Suppressor macrophage treated with lipopolysaccharide for 1 hour (primary cell): Measurements from ENCODE around the gene PKM.

ENCODE experiments used
- DNase-seq, 3 donors: peaks; one replicate each; pipeline ENCODE4 v3.0.0-alpha.2; 2020 to 2022

PKM gene

GRCh38 chr15:72199721-72200212, 31.2 kb downstream of the PKM start:
- peak; percentile 67 to 76 (median 74) for DNase-seq

- DNase-seq: no peak
Measured at GRCh38 chr15:72199205-72199515, 31.8 kb downstream of the PKM start.

DNA sequence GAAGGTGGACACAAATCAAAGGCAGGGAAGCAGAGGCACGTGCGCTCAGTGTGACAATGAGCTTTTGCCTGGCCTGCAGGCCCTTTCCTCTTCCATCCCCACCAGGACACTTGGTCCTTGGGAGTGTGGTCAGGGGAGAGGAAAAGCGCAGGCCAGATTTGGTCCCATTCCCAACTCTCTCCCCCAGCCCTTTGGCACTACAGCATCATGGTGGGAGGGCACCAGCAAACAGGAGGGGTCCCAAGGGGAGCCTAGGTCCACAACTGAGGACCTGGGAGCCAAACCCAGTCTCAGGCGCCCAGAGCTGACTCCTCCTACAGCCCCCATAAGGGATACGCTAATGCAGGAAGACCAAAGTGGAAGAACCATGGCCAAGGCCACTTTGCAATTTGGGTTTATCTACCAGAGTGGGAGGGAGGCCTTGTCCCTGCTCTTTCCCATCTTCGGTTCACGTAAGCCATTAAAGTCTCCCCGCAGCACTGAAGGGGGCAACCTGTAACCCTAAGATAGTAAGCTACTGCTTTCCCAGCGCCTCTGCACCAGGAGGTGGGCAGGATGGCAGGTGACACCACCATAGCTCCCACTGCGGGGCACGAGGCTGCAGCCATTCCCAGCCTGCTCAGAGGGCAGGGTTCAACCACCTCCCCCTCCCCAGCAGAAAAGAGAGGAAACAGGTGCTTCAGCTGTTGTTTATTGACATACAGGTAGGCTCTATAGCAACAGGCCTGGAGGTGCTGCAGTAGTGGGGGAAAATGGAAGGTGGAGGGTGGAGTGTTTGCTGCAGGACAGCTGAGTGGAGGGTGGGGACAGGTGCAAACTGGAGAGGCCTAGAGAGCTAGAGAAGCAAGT, 32.4 kb downstream of the PKM start:
- no peak for DNase-seq

GRCh38 chr15:72197460-72198355, 33.3 kb downstream of the PKM start, which contains the start of gene GRAMD2A:
GRAMD2A (minus strand) TSS chr15:72197787.
- peak in 2 of 3 donors; percentile 39 to 64 for DNase-seq

- peak in 1 of 3 donors; percentile 20 for DNase-seq
Measured at GRCh38 chr15:72197041-72197459, 33.9 kb downstream of the PKM start.

- DNase-seq: no peak
Measured at GRCh38 chr15:72196409-72197040, 34.5 kb downstream of the PKM start.

GRCh38 chr15:72195101-72195511, 35.9 kb downstream of the PKM start:
- DNase-seq: peak; percentile 88 to 93 (median 92)

DNA sequence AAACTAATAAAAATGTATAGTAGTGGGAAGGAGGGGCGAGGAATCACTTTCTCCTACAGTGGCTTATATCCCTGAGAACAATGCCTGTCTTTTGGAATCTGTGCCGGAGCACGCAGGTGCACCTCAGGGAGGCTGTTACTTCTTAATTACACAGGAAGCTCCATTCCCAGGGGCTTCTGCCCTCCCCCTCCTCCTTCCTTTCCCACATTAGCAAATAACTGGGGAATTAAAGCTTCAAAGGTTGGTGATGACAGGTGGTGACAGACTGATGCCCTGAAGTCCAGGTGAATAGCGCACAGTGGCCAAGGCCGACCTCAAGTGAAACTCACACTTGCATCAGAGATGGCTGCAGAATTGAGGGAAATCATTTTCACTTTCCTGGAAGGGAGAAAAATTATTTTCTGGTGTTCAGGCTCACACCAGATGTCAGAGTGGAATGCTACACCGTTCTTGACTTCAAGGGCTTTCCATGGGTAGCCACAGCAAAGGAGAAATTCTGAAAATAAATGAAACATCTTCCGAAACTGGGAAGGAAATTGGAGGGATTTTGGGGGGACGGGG, 37.1 kb downstream of the PKM start:
- no peak for DNase-seq

- DNase-seq: no peak
Measured at GRCh38 chr15:72192416-72192815, 38.6 kb downstream of the PKM start.

- no peak for DNase-seq
Measured at GRCh38 chr15:72189250-72189902, 41.6 kb downstream of the PKM start.

- DNase-seq: no peak
Measured at GRCh38 chr15:72184165-72184811, 46.7 kb downstream of the PKM start.

- no peak for DNase-seq
Measured at GRCh38 chr15:72183781-72184164, 47.2 kb downstream of the PKM start.

DNA sequence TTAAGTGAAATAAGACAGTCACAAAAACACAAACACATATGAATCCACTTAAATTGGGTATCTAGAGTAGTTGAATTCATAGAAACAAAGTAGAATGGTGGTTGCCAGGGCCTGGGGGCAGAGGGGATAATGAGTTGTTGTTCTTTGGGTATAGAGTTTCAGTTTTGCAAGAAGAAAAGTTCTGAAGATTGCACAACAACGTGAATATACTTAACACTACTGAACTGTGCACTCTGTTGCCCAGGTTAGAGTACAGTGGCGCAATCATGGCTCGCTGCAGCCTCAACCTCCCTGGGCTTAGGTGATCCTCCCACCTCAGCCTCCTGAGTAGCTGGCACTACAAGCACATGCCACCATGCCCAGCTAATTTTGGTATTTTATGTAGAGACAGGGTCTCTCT, 48.3 kb downstream of the PKM start:
- no peak for DNase-seq

DNA sequence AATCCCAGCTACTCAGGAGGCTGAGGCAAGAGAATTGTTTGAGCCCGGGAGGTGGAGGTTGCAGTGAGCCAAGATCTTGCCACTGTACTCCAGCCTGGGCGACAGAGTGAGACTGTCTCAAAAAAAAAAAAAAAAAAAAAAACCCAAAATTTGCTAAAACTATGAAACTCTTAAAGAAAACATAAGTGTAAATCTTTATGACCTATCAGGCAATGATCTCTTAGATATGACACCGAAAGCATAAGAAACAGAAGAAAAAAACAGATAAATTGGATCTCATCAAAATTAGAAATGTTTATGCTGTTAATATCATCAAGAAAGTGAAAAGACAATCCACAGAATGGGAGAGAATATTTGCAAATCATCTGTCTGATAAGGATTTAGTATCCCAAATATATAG, 48.7 kb downstream of the PKM start:
- no peak for DNase-seq

DNA sequence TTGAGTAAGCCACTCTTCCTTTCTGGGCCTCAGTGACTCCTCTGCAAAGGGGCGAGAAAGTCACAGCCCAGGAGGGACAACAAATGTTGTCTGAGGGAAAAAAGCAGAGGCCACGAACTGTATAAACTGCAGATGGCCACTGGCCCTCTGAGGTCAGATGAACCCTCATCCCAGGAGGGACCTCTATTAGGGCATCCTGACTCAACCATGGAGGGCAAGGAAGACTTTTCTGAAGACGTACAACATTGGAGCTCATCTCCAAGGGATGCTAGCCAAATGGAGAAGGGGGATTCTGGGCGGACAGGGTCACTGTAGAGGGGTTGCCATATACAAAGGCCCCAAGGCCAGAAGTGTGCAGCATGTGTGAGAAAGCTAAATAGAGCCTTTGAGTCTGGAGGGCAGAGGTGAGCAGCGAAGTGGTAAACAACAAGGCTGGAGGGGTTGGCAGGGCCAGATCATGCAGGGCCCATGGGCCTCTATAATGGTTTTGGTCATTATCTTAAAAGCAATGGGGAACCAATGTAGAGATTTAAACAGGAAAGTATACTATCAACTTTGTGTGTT, 50.1 kb downstream of the PKM start:
- no peak for DNase-seq

- DNase-seq: no peak
Measured at GRCh38 chr15:72179950-72180581, 50.9 kb downstream of the PKM start.

DNA sequence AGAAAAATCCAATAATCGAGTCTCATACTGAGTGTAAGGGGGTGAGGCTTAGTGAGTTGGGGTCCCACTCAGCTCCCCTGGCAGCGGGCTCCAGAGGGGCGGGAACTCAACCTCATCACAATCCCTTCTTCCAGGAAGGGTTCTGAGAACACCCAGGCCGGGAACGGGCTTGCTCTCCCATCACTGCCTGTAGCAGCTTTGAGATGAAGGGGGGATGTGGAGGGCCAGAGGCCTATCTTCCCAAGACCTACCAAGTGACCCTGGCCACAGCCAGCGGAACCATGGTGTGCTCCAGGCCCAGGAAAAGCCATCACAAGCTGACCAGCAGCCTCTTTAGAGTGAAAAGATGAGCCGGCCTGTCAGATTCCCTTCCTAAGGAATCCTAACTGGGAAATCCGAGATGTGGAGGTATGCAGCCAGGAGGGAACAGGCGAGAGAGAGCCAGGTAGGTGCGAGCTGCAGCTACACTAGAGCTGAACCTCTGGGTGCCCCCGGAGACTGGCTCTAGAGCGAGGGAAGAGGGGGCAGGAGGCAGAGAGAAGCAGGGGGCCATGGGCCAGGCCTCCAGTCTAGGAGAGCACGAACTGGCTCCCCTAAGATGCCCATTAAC, 51.9 kb downstream of the PKM start:
- no peak for DNase-seq

DNA sequence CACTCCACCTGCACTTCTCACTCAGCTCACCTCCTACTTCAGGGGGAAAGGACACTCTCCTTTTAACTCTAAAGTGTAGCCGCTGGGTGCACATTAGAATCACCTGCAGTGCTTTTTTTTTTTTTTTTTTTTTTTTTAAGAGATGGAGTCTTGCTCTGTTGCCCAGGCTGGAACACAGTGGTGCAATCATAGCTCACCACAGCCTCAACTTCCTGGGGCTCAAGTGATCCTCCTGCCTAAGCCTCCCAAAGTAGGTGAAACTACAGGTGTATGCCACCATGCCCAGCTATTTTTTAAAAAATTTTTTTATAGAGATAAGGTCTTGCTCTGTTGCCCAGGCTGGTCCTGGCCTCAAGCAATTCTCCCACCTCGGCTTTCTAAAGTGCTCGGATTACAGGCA, 54.2 kb downstream of the PKM start:
- no peak for DNase-seq

DNA sequence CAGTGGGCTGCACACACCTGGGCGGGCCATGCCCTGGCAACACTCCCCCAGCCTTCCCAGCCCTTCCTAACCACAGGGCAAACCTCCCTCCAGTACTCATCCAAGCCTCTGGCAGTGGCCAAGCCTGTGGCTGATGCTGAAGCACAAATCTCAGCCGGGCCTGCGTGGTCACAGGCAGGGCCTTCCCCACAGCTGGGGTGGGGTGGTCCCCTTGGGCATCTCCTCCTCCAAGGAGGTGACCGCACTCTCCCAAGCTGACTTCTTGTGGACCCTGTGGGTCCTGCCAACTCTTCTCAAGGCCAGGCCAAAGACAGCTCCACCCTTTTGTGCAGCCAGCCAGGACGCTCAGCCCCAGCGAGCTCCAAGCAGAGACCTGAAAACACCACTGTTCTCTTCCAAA, 54.8 kb downstream of the PKM start:
- DNase-seq: no peak
